ENCODE results near the gene PCGF1. TPM values are rescaled to one million over a fixed set of nuclear protein-coding genes. Genes with fewer than 3 reads are reported as not detected.

The PCGF1 gene
- total RNA-seq, 4 donors from 2014 or later, result 4.4 to 16.2 (median 14.7) TPM

DNA sequence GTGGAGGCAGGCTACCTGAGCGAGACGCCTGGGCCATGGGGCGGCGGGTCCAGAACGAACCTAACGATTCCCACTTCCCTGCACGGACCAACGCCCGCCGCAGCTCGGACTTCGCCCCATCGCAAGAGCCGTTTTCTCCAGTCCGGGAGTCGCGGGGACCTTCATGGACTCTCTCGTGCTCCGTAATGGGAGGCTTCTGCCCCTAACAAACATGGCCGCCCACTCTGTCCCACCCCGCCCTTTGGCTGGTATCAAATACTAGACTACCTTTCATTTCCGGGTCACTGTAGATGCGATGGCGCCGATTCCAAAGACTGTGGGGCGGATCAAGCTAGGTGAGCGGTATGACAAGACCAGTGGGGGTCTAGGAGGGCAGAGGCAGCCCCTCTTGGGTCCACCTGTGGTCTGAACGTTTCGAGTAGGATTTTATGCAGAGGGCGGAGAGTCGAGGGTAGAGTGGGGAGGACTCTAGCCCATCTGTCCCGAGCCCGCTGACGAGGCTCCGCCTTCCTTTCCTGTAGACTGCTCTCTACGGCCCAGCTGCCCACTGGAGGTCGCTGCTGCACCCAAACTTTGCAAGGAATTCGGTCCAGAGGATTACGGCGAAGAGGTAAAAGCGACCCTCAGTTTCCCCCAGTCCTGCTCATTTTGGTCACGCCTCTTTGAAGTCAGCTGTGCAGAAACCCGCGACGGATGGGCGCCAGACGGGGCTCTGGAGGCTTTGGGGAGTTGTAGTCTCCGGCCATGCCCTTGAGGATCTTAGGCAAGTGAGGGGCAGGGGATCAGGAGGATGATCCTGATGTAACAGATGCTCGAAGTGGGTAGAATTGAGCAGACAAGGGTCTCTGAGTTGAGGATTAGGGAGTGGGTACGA, 24.5 kb downstream of the PCGF1 start, which contains the start of the genes CCDC142 and TTC31:
CCDC142 (minus strand) TSS at position 198 of the 874 bp plus-strand sequence; CDS start at position 37, 161 bp downstream.
TTC31 (plus strand) TSS at position 281 of the 874 bp plus-strand sequence; CDS start at position 296, 15 bp downstream.
- Histone ChIP-seq H3K27me3 (no peaks in the 10 kb centered on the region), H3K9me3 (no peaks in the 10 kb centered on the region), H3K36me3 (peaks cover 0 to 63% (median 3%) of the 10 kb centered on the region in 3 donors), H3K27ac (peak within 1 kb of the TSS; percentile 88 to 97 (median 90)), H3K4me3 (peak within 1 kb of the TSS; percentile 68 to 96 (median 84)), H3K4me1 (peaks cover 21 to 48% (median 24%) of the 10 kb centered on the region in 3 donors)
- intact Hi-C loops (cut with DNase I), result loop anchor here (5.0 to 10.0 kb wide), 2 partner anchors 44 to 102 kb away; partner anchors contain the start of genes AUP1, DQX1 and HTRA2
- WGBS, 2 donors, result 0% methylated on average over 7 to 20 of the region's 50 CpGs
- peak; percentile 86 for DNase-seq
- TF ChIP-seq POLR2A (IDR thresholded peaks at IDR 0.05), result peak in 1 of 4 donors; percentile 45
- TF ChIP-seq, protein P1, sequence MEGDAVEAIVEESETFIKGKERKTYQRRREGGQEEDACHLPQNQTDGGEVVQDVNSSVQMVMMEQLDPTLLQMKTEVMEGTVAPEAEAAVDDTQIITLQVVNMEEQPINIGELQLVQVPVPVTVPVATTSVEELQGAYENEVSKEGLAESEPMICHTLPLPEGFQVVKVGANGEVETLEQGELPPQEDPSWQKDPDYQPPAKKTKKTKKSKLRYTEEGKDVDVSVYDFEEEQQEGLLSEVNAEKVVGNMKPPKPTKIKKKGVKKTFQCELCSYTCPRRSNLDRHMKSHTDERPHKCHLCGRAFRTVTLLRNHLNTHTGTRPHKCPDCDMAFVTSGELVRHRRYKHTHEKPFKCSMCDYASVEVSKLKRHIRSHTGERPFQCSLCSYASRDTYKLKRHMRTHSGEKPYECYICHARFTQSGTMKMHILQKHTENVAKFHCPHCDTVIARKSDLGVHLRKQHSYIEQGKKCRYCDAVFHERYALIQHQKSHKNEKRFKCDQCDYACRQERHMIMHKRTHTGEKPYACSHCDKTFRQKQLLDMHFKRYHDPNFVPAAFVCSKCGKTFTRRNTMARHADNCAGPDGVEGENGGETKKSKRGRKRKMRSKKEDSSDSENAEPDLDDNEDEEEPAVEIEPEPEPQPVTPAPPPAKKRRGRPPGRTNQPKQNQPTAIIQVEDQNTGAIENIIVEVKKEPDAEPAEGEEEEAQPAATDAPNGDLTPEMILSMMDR (IDR thresholded peaks at IDR 0.05), result peak; percentile 83 to 92 (median 87)

DNA sequence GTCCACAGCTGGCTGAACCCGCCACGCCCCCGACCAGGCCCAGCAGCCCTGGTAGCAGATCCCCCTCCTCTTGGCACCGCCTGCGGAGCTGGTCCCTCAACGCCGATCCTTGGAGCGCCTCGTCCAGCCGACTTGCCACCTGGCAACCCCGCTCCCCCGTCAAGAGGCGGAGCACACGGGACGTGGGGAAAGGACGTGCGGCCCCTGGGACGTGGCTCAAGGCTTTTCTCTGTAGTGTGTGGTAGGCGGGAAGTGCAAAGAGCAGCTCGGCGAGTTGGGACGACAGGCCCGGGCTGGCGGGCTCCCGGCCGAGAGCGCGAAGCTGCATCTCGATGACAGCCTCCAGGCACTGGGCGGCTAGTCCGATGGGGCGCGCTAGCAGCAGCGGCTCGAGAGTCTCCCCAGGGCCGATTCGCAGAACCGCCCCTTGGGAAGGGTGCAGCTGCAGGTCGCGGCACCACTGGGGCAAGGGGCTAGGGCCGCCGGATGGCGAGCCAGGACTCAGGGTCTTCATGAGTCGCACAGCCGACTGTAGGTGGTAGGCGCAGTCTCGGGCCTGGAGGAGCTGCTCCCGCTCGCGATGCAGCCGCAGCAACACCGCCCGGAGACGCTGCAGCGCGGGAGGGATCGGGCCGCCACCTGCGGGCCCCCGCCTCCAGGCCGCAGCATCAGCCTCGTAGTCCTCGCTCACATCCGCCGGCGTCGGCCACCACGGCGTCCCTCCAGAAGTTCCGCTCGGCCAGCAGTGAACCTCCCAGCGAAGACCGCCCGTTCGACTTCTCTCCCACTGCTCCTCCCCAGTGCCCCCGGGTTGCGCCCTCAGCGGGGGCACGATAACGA, 25.3 kb downstream of the PCGF1 start:
- Histone ChIP-seq H3K4me3 (peak overlapping the region; percentile 68 to 96 (median 84)), H3K9me3 (no peaks in the 10 kb centered on the region), H3K27me3 (no peaks in the 10 kb centered on the region), H3K27ac (peak overlapping the region; percentile 88 to 97 (median 90)), H3K36me3 (peaks cover 0 to 62% (median 3%) of the 10 kb centered on the region in 3 donors), H3K4me1 (peaks cover 21 to 48% (median 24%) of the 10 kb centered on the region in 3 donors)
- TF ChIP-seq, protein P1 (IDR thresholded peaks at IDR 0.05), result no peak
- no peak for TF ChIP-seq POLR2A (IDR thresholded peaks at IDR 0.05)
- no peak for DNase-seq
- intact Hi-C loops (cut with DNase I), result loop anchor here (5.0 to 10.0 kb wide), 2 partner anchors 45 to 103 kb away; partner anchors contain the start of genes AUP1, DQX1 and HTRA2
- 4% methylated on average over 31 of the region's 80 CpGs; no CpG with 5 or more reads in 1 of the 2 donors for WGBS, 2 donors

DNA sequence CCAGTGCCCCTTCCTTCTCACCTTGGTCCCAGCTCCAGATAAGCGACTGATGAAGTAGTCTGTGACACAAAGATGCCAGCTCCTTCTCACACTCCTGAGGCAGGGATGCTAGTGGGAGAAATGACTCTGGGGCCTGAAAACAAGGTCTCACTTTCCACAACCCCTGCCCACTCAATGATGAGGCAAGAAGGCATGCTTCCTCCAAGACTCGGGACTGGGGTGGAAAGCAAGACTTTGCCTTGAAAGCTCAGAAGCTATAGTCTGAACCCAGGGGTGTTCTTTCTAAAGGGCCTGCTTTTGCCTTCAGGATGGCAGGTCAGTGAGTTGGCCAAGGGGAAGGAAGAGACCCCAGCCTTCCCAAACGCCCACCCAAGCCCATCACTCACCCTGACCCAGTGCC, 26.1 kb downstream of the PCGF1 start:
- TF ChIP-seq, protein P1 (IDR thresholded peaks at IDR 0.05), result no peak
- no peak for TF ChIP-seq POLR2A (IDR thresholded peaks at IDR 0.05)
- Histone ChIP-seq H3K36me3 (peaks cover 0 to 58% (median 3%) of the 10 kb centered on the region in 3 donors), H3K4me1 (peaks cover 21 to 48% (median 24%) of the 10 kb centered on the region in 3 donors), H3K27ac (peak overlapping the region in 3 of 4 donors; percentile 88 to 97 (median 93)), H3K4me3 (peak overlapping the region; percentile 68 to 96 (median 84)), H3K9me3 (no peaks in the 10 kb centered on the region), H3K27me3 (no peaks in the 10 kb centered on the region)
- 83% methylated on average over 1 of the region's 3 CpGs; no CpG with 5 or more reads in 1 of the 2 donors for WGBS, 2 donors
- intact Hi-C loops (cut with DNase I), result loop anchor here (5.0 to 10.0 kb wide), 2 partner anchors 46 to 103 kb away; partner anchors contain the start of genes AUP1, DQX1 and HTRA2
- no peak for DNase-seq

DNA sequence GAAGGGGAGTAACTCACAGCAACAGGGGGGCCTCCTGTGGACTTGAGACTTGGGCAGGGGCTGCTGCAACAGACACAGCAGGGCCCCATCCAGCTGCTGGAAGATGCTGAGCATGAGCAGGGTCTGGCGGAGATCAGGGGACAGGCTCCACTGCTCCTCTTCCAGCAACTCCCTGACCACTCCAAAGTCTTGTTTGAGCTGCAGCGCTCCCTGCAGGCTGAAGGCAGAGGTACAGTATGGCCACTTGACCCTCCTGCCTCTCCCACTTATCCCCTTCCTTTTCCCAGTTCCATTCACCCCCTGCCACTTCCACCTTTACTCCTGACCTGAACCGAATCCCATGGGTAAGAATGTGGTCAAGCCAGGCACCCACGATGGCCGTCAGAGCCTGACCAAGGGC, 32.6 kb downstream of the PCGF1 start:
- H3K27me3 ChIP-seq, result no peaks in the 10 kb centered on the region
- 92 to 98% methylated on average over 2 to 3 of the region's 5 CpGs for WGBS, 2 donors
- no peaks in the 10 kb centered on the region for H3K9me3 ChIP-seq
- no peak for DNase-seq
- H3K4me3 ChIP-seq, result no peak overlapping the region
- H3K4me1 ChIP-seq, result peaks cover 6 to 36% (median 19%) of the 10 kb centered on the region in 3 donors
- TF ChIP-seq POLR2A (IDR thresholded peaks at IDR 0.05), result no peak
- TF ChIP-seq, protein P1 (IDR thresholded peaks at IDR 0.05), result peak in 2 of 6 experiments; percentile 5 to 13
- H3K36me3 ChIP-seq, result peaks cover 10 to 54% (median 11%) of the 10 kb centered on the region in 3 donors
- intact Hi-C loops (cut with DNase I), result no loop called here
- H3K27ac ChIP-seq, result no peak overlapping the region

Data from esophagus squamous epithelium (tissue), 5 donors.